ENCODE measurements around the gene FOXN1. TPM values are rescaled to one million over a fixed set of nuclear protein-coding genes. Genes with fewer than 3 reads are reported as not detected.
A peak's percentile ranks its signal among the peaks of the same experiment; 100 is the strongest.

FOXN1 gene
- total RNA-seq, 1 experiment from 2014 or later: not detected

DNA sequence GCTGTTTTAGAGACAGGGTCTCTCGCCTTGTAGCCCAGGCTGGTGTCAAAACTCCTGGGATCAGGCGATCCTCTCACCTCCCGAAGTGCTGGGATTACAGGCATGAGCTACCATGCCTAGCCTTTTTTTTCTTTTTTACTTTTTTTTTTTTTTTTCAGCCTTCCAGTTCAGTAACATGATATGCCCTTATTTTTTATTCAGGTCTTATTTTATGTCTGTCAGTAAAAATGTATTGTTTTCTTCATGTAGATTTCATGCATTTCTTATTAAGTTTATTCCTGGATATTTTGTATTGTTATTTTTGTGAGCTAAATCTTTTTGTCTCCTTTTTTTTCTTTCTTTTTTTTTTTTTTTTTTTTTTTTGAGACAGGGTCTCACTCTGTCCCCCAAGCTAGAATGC is 2.7 kb upstream of the FOXN1 start:
- ChIA-PET CTCF (interaction anchor here (0.6 to 5.8 kb wide), 6 partner anchors 8 to 275 kb away, joined by 3 to 42 read pairs (median 4); no protein-coding TSS in a partner anchor), POLR2A (interaction anchor here (0.6 to 1.5 kb wide), 4 partner anchors 22 to 93 kb away, joined by 3 to 7 read pairs (median 3); no protein-coding TSS in a partner anchor)
- no TSS peak for BruUV-seq (replicated peaks)
- DNase-seq (ENCODE audit: unreplicated experiment): no peak
- Mint-ChIP-seq H3K36me3 (ENCODE audit: insufficient read depth, unreplicated experiment) (no peaks in the 10 kb centered on the region), H3K27ac (ENCODE audit: low read depth, unreplicated experiment) (no peak overlapping the region), H3K27me3 (ENCODE audit: insufficient read depth, unreplicated experiment) (peaks cover 12% of the 10 kb centered on the region), H3K4me1 (ENCODE audit: insufficient read depth, unreplicated experiment) (peaks cover 16% of the 10 kb centered on the region), H3K9me3 (ENCODE audit: unreplicated experiment) (no peaks in the 10 kb centered on the region), H3K4me3 (ENCODE audit: unreplicated experiment) (no peak overlapping the region)
- TF ChIP-seq, protein P1, sequence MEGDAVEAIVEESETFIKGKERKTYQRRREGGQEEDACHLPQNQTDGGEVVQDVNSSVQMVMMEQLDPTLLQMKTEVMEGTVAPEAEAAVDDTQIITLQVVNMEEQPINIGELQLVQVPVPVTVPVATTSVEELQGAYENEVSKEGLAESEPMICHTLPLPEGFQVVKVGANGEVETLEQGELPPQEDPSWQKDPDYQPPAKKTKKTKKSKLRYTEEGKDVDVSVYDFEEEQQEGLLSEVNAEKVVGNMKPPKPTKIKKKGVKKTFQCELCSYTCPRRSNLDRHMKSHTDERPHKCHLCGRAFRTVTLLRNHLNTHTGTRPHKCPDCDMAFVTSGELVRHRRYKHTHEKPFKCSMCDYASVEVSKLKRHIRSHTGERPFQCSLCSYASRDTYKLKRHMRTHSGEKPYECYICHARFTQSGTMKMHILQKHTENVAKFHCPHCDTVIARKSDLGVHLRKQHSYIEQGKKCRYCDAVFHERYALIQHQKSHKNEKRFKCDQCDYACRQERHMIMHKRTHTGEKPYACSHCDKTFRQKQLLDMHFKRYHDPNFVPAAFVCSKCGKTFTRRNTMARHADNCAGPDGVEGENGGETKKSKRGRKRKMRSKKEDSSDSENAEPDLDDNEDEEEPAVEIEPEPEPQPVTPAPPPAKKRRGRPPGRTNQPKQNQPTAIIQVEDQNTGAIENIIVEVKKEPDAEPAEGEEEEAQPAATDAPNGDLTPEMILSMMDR (IDR thresholded peaks at IDR 0.05; ENCODE audit: unreplicated experiment): no peak
- intact Hi-C loops (cut with micrococcal nuclease): no loop called here

DNA sequence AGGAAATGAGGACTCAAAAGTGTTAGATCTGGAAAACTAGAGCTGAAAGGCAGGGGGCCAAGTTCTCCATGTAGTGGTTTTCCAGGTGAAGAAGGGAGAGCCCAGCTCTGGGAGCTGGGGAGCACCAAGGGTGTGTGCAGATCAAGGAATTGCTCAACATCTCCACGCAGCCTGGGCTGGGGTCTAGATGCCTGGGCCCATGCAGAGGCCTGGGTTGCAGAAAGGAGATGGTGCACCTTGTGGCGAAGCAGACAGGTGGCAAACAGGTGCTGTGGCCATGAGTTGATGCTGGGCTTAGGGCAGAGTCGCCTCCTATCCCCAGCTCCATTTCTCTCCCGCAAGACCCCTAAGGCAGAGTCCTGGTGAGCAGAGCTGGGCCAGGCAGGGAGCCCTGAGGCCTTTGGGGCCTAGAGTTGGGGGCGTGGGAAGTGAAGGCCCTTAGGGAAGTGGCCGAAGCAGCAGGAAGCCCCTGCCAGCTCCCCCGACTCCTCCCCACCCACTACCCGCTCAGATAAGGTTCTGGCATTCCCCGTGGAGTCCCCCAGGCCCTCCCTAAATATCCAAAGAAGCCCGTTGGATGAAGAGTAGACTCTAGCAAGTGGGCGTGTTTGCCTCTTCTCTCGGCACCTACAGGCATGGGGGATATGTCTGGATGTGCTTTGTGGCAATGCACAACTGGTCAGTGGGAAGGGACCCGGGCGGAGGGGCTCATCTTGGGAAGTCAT is 777 bp downstream of the FOXN1 start:
- CTCF ChIA-PET: interaction anchor here (1.0 to 2.0 kb wide), 7 partner anchors 12 to 208 kb away, joined by 3 to 9 read pairs (median 4); no protein-coding TSS in a partner anchor
- BruUV-seq (replicated peaks): no TSS peak
- H3K27ac Mint-ChIP-seq (ENCODE audit: low read depth, unreplicated experiment): no peak overlapping the region
- peaks cover 26% of the 10 kb centered on the region for H3K27me3 Mint-ChIP-seq (ENCODE audit: insufficient read depth, unreplicated experiment)
- H3K4me3 Mint-ChIP-seq (ENCODE audit: unreplicated experiment): no peak overlapping the region
- POLR2A ChIA-PET: interaction anchor here (0.7 to 1.8 kb wide), 6 partner anchors 13 to 102 kb away, joined by 3 to 8 read pairs (median 4); no protein-coding TSS in a partner anchor
- no peak for DNase-seq (ENCODE audit: unreplicated experiment)
- no peaks in the 10 kb centered on the region for H3K9me3 Mint-ChIP-seq (ENCODE audit: unreplicated experiment)
- TF ChIP-seq, protein P1 (IDR thresholded peaks at IDR 0.05; ENCODE audit: unreplicated experiment): no peak
- H3K36me3 Mint-ChIP-seq (ENCODE audit: insufficient read depth, unreplicated experiment): no peaks in the 10 kb centered on the region
- intact Hi-C loops (cut with micrococcal nuclease): no loop called here
- H3K4me1 Mint-ChIP-seq (ENCODE audit: insufficient read depth, unreplicated experiment): peaks cover 19% of the 10 kb centered on the region

DNA sequence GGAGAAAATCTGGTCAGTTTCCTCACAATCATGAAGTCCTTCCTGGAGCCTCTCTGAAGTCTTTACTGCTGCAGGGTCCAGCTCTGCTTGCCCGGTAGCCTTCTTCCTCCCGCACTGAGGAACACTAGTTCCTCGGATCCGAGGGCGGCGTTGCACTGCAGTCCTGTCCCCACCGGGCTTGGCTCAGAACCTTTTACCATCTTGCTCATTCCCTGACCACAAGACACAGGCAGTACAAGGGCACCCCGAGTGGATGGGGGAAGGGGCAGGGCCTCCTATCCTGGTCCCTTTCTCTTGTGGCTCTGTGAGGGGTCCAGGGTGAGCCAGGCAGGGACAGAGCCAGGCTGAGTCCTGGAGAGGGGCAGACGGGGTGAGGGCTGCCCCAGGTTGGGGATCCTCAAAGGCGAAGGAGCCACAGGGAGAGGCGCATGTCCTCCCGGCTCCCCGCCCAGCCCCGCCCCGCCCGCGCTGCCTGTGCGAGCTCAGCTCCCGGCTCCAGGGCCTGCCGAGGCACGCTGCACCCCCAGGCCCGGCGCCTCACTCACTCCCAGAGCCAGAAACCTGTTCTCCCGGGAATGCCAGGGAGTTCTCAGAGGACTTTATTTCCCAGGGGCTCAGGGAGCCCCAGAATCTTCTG is 1.5 kb downstream of the FOXN1 start:
- H3K4me3 Mint-ChIP-seq (ENCODE audit: unreplicated experiment): no peak overlapping the region
- CTCF ChIA-PET: interaction anchor here (0.5 to 2.0 kb wide), 4 partner anchors 9 to 40 kb away, joined by 3 to 8 read pairs (median 4); no protein-coding TSS in a partner anchor
- peak; percentile 61 for DNase-seq (ENCODE audit: unreplicated experiment)
- peaks cover 32% of the 10 kb centered on the region for H3K27me3 Mint-ChIP-seq (ENCODE audit: insufficient read depth, unreplicated experiment)
- H3K4me1 Mint-ChIP-seq (ENCODE audit: insufficient read depth, unreplicated experiment): peaks cover 19% of the 10 kb centered on the region
- intact Hi-C loops (cut with micrococcal nuclease): no loop called here
- no peaks in the 10 kb centered on the region for H3K9me3 Mint-ChIP-seq (ENCODE audit: unreplicated experiment)
- no TSS peak for BruUV-seq (replicated peaks)
- POLR2A ChIA-PET: interaction anchor here (0.7 to 1.8 kb wide), 6 partner anchors 12 to 103 kb away, joined by 3 to 8 read pairs (median 4); no protein-coding TSS in a partner anchor
- TF ChIP-seq, protein P1 (IDR thresholded peaks at IDR 0.05; ENCODE audit: unreplicated experiment): no peak
- H3K27ac Mint-ChIP-seq (ENCODE audit: low read depth, unreplicated experiment): no peak overlapping the region
- H3K36me3 Mint-ChIP-seq (ENCODE audit: insufficient read depth, unreplicated experiment): no peaks in the 10 kb centered on the region

DNA sequence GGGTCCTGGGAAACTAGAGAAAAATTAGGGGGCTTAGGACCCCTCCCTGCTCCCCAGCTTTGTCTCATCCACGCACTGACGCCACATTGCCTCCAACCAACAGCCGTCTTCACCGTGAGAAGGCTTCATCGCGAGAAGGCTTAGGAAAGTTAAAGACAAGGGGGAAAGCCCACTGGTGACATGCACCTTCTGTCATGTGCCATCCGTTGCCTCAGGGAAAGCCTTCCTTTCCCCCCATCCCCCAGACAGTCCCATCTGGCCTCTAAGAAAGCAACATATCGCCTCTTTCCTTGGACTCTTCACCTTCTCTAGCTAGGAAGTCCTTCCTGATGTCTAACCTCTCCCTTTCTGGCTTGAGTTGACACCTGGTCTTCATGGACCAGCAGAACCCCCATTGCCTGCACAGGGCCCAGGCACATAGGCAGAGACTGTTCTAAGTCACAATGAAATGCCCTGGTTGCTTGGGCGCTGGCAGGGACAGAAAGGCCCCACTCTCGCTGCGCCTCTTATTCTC is 2.1 kb downstream of the FOXN1 start:
- no peak for DNase-seq (ENCODE audit: unreplicated experiment)
- Mint-ChIP-seq H3K4me1 (ENCODE audit: insufficient read depth, unreplicated experiment) (peaks cover 19% of the 10 kb centered on the region), H3K27me3 (ENCODE audit: insufficient read depth, unreplicated experiment) (peaks cover 38% of the 10 kb centered on the region), H3K9me3 (ENCODE audit: unreplicated experiment) (no peaks in the 10 kb centered on the region), H3K27ac (ENCODE audit: low read depth, unreplicated experiment) (no peak overlapping the region), H3K4me3 (ENCODE audit: unreplicated experiment) (no peak overlapping the region), H3K36me3 (ENCODE audit: insufficient read depth, unreplicated experiment) (no peaks in the 10 kb centered on the region)
- ChIA-PET CTCF (interaction anchor here (1.5 kb wide), 1 partner anchor 15 kb away, joined by 4 read pairs; no protein-coding TSS in a partner anchor), POLR2A (interaction anchor here (1.1 to 1.8 kb wide), 5 partner anchors 11 to 103 kb away, joined by 3 to 8 read pairs (median 4); no protein-coding TSS in a partner anchor)
- intact Hi-C loops (cut with micrococcal nuclease): no loop called here
- TF ChIP-seq, protein P1 (IDR thresholded peaks at IDR 0.05; ENCODE audit: unreplicated experiment): no peak
- no TSS peak for BruUV-seq (replicated peaks)
